B cell (primary cell): ENCODE data around the gene RABEP2. TPM values are rescaled to one million over a fixed set of nuclear protein-coding genes. Genes with fewer than 3 reads are reported as not detected.

Experiments
- ATAC-seq: fragments of 200-7000 bp; cut with Tn5 transposase; one replicate; pipeline ENCODE4 v1.10.0; 2021; ENCODE audit warnings: low read depth, mild to moderate bottlenecking, moderate number of reproducible peaks, moderate library complexity
- CTCF ChIA-PET: fragments of 350-600 bp; sonication (Branson Sonifier 250); formaldehyde crosslinking; loops from one replicate; lab custom pipeline; 2021; ENCODE audit warnings: antibody characterized with exemption, inconsistent platforms; lab: Charles Lee
- POLR2A ChIA-PET: fragments of 350-600 bp; sonication (Branson Sonifier 250); formaldehyde crosslinking; loops from one replicate; lab custom pipeline; 2021; ENCODE audit warnings: antibody characterized with exemption; lab: Charles Lee
- DNase-seq: peaks from one replicate; pipeline ENCODE4 v3.0.0; 2013
- H2AFZ ChIP-seq: 2 replicates; pipeline ENCODE4 v1.6.1; 2012; ENCODE audit warnings: mild to moderate bottlenecking, low read depth, low read length; ENCODE audit not compliant: insufficient read depth, poor library complexity, severe bottlenecking
- H3K27ac ChIP-seq, 2 donors: 1 replicate in 1 of 2; 2 replicates in 1 of 2; pipeline ENCODE4 v1.5.1; 2012 to 2013; ENCODE audit warnings: low read length in 2 of 2, mild to moderate bottlenecking in 2 of 2, moderate library complexity in 1 of 2
- H3K27me3 ChIP-seq, 4 experiments: fragments of 200-600 bp in 1 of 4; sonication (generic) in 1 of 4; replicated peaks in 1 of 4; 1 replicate in 2 of 4; 2 replicates in 2 of 4; pipeline versions ENCODE4 v1.6.1 to v1.7.0; 2013 to 2016; ENCODE audit warnings: low read length in 3 of 4, mild to moderate bottlenecking in 2 of 4, mixed read lengths in 1 of 4, moderate library complexity in 1 of 4; ENCODE audit not compliant: insufficient read depth in 4 of 4, control insufficient read depth in 3 of 4; ENCODE audit errors: control extremely low read depth in 1 of 4
- H3K36me3 ChIP-seq, 2 experiments: replicated peaks in 1 of 2; 1 replicate in 1 of 2; 2 replicates in 1 of 2; pipeline versions ENCODE4 v1.6.1 to v1.7.1; 2013; ENCODE audit warnings: low read length in 1 of 2; ENCODE audit not compliant: insufficient read depth in 2 of 2, control insufficient read depth in 1 of 2; ENCODE audit errors: control extremely low read depth in 1 of 2, extremely low read depth in 1 of 2
- H3K4me1 ChIP-seq, 2 donors: fragments of 200-600 bp in 1 of 2; sonication (generic) in 1 of 2; 1 replicate in 1 of 2; 2 replicates in 1 of 2; pipeline versions ENCODE4 v1.5.1 to v1.6.1; 2013 to 2017; ENCODE audit warnings: low read length in 2 of 2; ENCODE audit not compliant: control insufficient read depth in 2 of 2, insufficient read depth in 2 of 2
- H3K4me2 ChIP-seq: replicated peaks from 2 replicates; pipeline ENCODE3; 2012; ENCODE audit warnings: mild to moderate bottlenecking, low read depth, low read length; ENCODE audit not compliant: poor library complexity, severe bottlenecking
- H3K4me3 ChIP-seq, 5 experiments: fragments of 200-600 bp in 1 of 5; sonication (generic) in 1 of 5; 1 replicate in 3 of 5; 2 replicates in 2 of 5; pipeline versions ENCODE4 v1.5.1 to v1.7.0; 2011 to 2016; ENCODE audit warnings: low read length in 4 of 5, mild to moderate bottlenecking in 4 of 5, low read depth in 2 of 5, control low read depth in 1 of 5, moderate library complexity in 1 of 5; ENCODE audit not compliant: insufficient read depth in 1 of 5; ENCODE audit errors: control extremely low read depth in 1 of 5, extremely low read depth in 1 of 5
- H3K79me2 ChIP-seq: fragments of 200-600 bp; sonication (generic); one replicate; pipeline ENCODE4 v1.6.0; 2016; ENCODE audit warnings: low read length; ENCODE audit not compliant: control insufficient read depth, insufficient read depth
- H3K9ac ChIP-seq: fragments of 200-600 bp; sonication (generic); 2 replicates; pipeline ENCODE4 v1.6.1; 2017; ENCODE audit warnings: mild to moderate bottlenecking, low read length, moderate library complexity
- H3K9me3 ChIP-seq, 3 donors: one replicate each; pipeline versions ENCODE4 v1.6.1 to v1.7.1; 2013; ENCODE audit warnings: low read length in 2 of 3; ENCODE audit not compliant: control insufficient read depth in 2 of 3, insufficient read depth in 1 of 3; ENCODE audit errors: control extremely low read depth in 1 of 3
- H4K20me1 ChIP-seq: 2 replicates; pipeline ENCODE4 v1.6.0; 2012; ENCODE audit warnings: mild to moderate bottlenecking, low read length; ENCODE audit not compliant: insufficient read depth, control insufficient read depth, poor library complexity, severe bottlenecking
- H3K27ac Mint-ChIP-seq: one replicate; pipeline ENCODE4 v1.8.0; 2021; ENCODE audit warnings: mixed read lengths
- H3K27me3 Mint-ChIP-seq: one replicate; pipeline ENCODE4 v1.8.0; 2021; ENCODE audit warnings: mixed read lengths
- H3K4me1 Mint-ChIP-seq: one replicate; pipeline ENCODE4 v1.8.0; 2021; ENCODE audit warnings: mixed read lengths
- H3K4me3 Mint-ChIP-seq: one replicate; pipeline ENCODE4 v1.8.0; 2021; ENCODE audit warnings: mixed read lengths
- H3K9me3 Mint-ChIP-seq: one replicate; pipeline ENCODE4 v1.8.0; 2022; ENCODE audit warnings: mixed read lengths; ENCODE audit not compliant: insufficient read depth
- EZH2 ChIP-seq: IDR thresholded peaks from 2 replicates; pipeline ENCODE4 v1.6.1; 2012; ENCODE audit warnings: borderline replicate concordance, low read depth, mild to moderate bottlenecking, moderate library complexity, low read length; ENCODE audit not compliant: insufficient read depth, poor library complexity, severe bottlenecking
- WGBS: methylation state at CpG from one replicate; pipeline ENCODE4 v1.1.5; 2013; ENCODE audit warnings: missing lambda C conversion rate; ENCODE audit not compliant: insufficient coverage; 5-methylcytosine and 5-hydroxymethylcytosine counted together
- intact Hi-C: fragments of 100-400 bp; cut with micrococcal nuclease; formaldehyde crosslinking; loops from one replicate; pipeline ENCODE4 v1.10.0; 2022
- polyA plus RNA-seq: library from polyadenylated mRNA; depleted of rRNA; stranded (reverse); fragments of >200 nt; gene quantifications from 2 replicates; pipeline ENCODE4 v1.2.3, GENCODE V29; 2012
- total RNA-seq, 2 donors: library from RNA; stranded (reverse); fragments of 120-200 nt in 1 of 2; gene quantifications; 1 replicate in 1 of 2; 2 replicates in 1 of 2; pipeline versions ENCODE4 v1.2.3 to v1.2.4, GENCODE V29; 2013 to 2022
- TF ChIP-seq, protein P1 (sequence below): fragments of 200-600 bp; IDR thresholded peaks from one replicate; pipeline ENCODE4 v1.8.0; 2022; ENCODE audit warnings: antibody characterized with exemption, mild to moderate bottlenecking

The RABEP2 gene
- total and polyA plus RNA-seq, 2 donors (not counting 1 experiment from before 2014, with no cell fraction given): 136 to 178 TPM

DNA sequence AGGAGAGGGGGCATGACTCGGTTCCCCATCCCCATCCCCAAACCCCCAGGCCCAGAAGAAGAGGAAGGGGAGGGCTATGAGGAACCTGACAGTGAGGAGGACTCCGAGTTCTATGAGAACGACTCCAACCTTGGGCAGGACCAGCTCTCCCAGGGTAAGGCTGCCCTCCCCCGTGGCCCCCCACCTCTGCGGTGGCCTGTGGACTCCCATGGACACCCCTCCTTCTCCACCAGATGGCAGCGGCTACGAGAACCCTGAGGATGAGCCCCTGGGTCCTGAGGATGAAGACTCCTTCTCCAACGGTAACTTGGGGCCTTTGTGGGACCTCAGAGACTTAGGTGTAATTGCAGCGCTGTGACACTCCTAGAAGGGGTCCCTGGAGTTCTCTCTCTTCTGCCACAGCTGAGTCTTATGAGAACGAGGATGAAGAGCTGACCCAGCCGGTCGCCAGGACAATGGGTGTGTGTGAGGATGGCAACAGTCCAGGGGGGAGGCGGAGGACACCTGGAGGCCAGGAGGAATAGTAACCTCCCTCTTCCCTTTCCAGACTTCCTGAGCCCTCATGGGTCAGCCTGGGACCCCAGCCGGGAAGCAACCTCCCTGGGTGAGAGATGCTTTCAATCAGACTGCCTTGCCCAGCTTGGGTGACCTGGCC is 12.3 kb upstream of the RABEP2 start:
- Histone ChIP-seq H3K27me3 (no peaks in the 10 kb centered on the region), H3K4me1 (peaks cover 41 to 49% of the 10 kb centered on the region in 2 donors), H3K36me3 (peaks cover 0 to 59% of the 10 kb centered on the region in 2 experiments), H3K9ac (no peak overlapping the region), H3K4me3 (no peak overlapping the region), H3K27ac (peak overlapping the region in 1 of 2 donors; percentile 75), H3K79me2 (peaks cover 75% of the 10 kb centered on the region), H3K9me3 (peaks cover 0 to 8% (median 0%) of the 10 kb centered on the region in 3 donors), H3K4me2 (peak overlapping the region; percentile 55), H2AFZ (no peak overlapping the region), H4K20me1 (peaks cover 29% of the 10 kb centered on the region)
- TF ChIP-seq EZH2: no peak
- TF ChIP-seq, protein P1, sequence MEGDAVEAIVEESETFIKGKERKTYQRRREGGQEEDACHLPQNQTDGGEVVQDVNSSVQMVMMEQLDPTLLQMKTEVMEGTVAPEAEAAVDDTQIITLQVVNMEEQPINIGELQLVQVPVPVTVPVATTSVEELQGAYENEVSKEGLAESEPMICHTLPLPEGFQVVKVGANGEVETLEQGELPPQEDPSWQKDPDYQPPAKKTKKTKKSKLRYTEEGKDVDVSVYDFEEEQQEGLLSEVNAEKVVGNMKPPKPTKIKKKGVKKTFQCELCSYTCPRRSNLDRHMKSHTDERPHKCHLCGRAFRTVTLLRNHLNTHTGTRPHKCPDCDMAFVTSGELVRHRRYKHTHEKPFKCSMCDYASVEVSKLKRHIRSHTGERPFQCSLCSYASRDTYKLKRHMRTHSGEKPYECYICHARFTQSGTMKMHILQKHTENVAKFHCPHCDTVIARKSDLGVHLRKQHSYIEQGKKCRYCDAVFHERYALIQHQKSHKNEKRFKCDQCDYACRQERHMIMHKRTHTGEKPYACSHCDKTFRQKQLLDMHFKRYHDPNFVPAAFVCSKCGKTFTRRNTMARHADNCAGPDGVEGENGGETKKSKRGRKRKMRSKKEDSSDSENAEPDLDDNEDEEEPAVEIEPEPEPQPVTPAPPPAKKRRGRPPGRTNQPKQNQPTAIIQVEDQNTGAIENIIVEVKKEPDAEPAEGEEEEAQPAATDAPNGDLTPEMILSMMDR: no peak
- no peaks in the 10 kb centered on the region for H3K27me3 Mint-ChIP-seq
- WGBS: 94% methylated on average over 9 of the region's 14 CpGs
- ChIA-PET POLR2A (interaction anchor here (0.6 to 3.8 kb wide), 3 partner anchors 9 to 19 kb away, joined by 3 to 26 read pairs (median 3); partner anchors contain the start of gene RABEP2), CTCF (interaction anchor here (1.1 to 8.4 kb wide), 3 partner anchors 7 to 13 kb away, joined by 6 to 83 read pairs (median 14); partner anchors contain the start of gene RABEP2)
- DNase-seq: no peak
- H3K27ac Mint-ChIP-seq: peak overlapping the region; percentile 82
- intact Hi-C loops: loop anchor here (2.0 kb wide), 1 partner anchor 15 kb away; no protein-coding TSS in a partner anchor
- peaks cover 50% of the 10 kb centered on the region for H3K4me1 Mint-ChIP-seq
- no peak for ATAC-seq
- H3K9me3 Mint-ChIP-seq: no peaks in the 10 kb centered on the region
- no peak overlapping the region for H3K4me3 Mint-ChIP-seq

DNA sequence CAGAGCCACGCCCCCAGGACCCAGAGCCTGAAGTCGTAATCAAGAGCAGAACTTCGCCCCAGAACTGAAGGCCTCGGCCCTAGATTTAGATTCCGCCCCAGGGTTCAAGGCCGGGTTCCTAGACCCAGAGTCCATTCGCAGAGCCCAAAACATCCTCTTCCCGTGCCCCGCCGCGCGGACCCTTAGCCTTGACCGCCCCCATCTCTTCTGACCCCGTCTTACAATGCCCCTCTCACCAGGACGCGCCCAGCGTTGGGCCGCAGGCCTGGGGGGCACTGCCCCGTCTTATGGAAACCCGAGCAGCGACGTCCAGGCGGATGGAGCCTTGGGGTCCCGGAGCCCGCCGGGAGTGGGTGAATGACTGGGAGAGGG is 11.7 kb upstream of the RABEP2 start:
- Mint-ChIP-seq H3K27me3 (no peaks in the 10 kb centered on the region), H3K9me3 (no peaks in the 10 kb centered on the region), H3K4me3 (peak overlapping the region; percentile 74), H3K27ac (peak overlapping the region; percentile 82), H3K4me1 (peaks cover 56% of the 10 kb centered on the region)
- no peak for TF ChIP-seq EZH2
- TF ChIP-seq, protein P1: no peak
- ChIA-PET POLR2A (interaction anchor here (0.8 to 3.8 kb wide), 4 partner anchors 8 to 114 kb away, joined by 3 to 26 read pairs (median 7); partner anchors contain the start of genes ATXN2L and RABEP2), CTCF (interaction anchor here (1.1 to 8.4 kb wide), 4 partner anchors 7 to 40 kb away, joined by 3 to 83 read pairs (median 10); partner anchors contain the start of gene RABEP2)
- Histone ChIP-seq H3K79me2 (peaks cover 80% of the 10 kb centered on the region), H3K4me1 (peaks cover 42 to 54% of the 10 kb centered on the region in 2 donors), H4K20me1 (peaks cover 29% of the 10 kb centered on the region), H3K27me3 (no peaks in the 10 kb centered on the region), H3K4me2 (peak overlapping the region; percentile 55), H3K4me3 (peak overlapping the region in 1 of 5 experiments; percentile 12), H3K27ac (peak overlapping the region; percentile 68 to 75), H2AFZ (peak overlapping the region; percentile 40), H3K9ac (no peak overlapping the region), H3K36me3 (peaks cover 0 to 59% of the 10 kb centered on the region in 2 experiments), H3K9me3 (peaks cover 0 to 8% (median 0%) of the 10 kb centered on the region in 3 donors)
- 73% methylated on average over 22 of the region's 26 CpGs for whole genome bisulfite sequencing
- intact Hi-C loops: loop anchor here (2.0 kb wide), 1 partner anchor 14 kb away; no protein-coding TSS in a partner anchor
- DNase-seq (no peak), ATAC-seq (no peak)
